GOT3 (cell line): Measurements from ENCODE around the gene APOH.

Experiments
- DNase-seq: peaks from one replicate; lab custom pipeline; 2025; ENCODE audit warnings: mixed read lengths; lab: John Stamatoyannopoulos, UW

APOH gene

DNA sequence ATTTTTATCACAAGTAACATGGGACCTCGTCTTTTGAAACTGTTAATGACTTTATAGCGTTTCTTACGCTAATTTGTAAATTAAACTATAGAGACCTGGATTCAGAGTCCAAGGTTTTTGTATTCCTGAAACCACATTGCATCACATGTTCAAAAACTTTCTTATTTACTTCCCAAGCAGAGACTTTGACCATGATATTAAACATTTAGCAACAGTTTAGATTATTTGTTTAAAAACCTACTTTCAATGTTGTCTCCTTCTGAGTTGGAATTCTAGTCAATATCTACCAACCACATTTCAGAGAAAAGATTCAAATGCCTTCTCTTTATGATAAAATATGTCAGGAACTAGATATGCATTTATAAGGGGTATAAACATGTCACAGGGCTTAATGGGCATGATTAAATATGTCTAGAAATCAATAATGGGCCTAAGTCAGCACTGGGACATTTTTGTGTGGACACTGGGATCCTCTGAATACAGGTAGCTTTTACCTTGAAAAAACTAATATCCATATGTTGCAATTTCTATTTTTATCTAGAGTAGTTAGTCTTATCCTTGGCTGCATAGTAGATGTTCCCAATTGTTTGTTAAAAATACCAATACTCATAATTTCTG, 6.3 kb upstream of the APOH start:
- no peak for DNase-seq

DNA sequence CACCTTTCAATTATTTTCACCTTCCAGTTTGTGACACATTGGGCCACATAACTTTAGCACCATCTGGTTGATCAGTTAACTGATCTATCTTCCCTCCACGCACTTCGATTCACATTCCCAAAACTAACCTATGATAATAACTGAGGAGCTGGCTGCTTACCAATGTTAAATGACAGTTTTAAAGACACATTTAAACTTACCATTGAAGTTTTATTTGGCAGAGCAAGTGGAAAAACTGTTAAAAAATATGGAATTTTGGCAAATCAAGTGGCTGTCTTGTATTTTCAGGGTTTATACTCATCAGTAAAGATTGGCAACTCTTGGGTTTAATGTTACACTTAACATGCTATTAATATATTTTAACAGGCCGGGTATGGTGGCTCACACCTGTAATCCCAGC, 5.4 kb upstream of the APOH start:
- DNase-seq = no peak

DNA sequence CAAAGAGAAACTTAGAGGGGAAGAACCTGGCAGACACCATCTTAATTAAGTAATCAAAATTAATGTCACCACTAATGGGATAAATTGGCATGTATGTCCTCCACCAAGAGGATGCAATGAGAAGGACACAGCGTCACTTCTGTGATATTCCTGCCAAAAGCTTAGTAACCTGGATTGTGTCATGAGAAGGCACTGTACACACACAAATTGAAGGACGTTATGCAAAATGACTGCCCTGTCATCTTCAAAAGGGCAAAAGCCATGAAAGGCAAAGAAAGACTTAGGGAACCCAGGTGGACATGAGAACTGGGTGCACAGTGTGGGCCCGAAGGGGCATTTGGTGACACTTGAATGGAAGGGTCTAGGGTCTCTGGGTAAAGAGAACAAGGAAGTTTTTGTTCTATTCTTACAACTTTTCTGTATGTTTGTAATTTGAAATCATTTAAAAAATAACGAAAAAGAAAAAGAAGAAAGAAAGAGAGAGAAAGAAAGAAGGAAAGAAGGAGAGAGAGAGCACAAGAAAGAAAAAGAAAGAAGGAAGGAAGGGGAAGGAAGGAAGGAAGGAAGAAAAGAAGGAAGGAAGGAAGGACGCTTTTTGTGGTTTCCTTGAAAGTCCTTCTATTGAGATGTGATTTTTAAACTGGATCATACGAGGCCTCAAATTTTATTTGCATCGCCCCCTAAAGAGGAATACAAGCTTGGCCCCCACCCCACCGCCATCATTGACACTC, 4.0 kb upstream of the APOH start:
- DNase-seq = no peak

DNA sequence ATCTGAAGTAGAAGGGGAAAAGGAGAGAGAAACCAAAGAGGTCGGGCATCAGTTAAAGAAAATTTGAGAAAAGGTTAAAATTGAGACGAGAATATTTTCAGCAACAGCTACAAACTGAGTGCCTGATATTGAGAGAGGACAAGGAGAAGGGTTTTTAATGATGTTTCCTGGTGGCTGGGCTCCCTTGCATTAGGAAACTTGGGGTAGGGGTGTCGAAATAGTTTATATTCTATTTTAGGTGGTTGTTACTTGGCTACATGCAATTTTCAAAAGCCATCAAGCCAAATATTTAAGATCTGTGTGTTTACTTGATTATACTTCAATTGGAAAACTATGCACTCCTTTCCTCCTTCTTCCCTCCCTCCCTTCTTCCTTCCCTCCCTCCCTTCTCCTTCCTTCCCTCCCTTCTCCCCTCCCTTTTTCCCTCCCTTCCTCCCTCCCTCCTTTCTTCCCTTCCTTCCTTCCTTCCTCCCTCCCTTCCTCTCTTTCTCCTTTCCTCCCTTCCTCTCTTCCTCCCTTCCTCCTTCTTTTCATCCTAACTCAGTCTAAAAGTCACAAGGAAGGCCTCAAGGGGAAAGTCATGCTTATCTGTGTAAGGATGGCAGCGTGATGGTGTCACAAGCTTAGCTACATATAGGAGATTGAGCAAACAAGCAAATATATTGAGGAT, 1.8 kb upstream of the APOH start:
- DNase-seq = no peak

DNA sequence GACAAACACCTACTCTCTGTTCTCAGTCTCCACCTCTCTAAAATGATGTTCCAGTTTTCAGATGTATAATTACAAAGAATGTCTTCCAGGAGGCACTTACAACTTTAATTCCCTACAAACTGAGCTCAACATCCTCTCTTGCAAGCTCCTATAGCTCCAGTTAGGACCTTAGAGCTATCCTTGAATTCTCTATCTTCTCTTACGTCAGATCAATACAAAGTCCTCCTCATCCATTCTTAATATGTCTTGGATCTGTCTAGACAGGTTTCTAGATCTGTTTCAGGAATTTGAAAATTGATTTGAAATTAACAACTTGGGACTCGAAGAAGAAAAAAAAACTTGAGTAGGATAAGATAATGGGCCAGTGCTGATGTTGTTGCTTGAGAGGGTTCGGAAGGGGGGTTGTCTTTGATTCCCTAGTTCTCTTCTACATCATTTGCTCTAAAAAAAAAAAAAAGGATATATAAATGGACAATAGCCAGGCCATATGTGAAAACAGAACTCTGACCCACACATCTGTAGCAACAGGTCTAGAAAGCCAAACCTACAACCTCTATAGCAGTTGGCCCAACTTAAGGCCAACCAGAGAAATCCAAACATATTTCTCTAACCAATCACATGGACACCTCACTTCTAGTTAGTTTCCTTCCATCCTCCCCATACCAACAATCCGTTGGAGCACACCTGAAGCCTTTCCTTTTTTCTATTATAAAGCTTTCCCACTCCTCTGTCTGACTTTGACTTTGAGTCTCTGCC, 746 bp upstream of the APOH start:
- DNase-seq = no peak

DNA sequence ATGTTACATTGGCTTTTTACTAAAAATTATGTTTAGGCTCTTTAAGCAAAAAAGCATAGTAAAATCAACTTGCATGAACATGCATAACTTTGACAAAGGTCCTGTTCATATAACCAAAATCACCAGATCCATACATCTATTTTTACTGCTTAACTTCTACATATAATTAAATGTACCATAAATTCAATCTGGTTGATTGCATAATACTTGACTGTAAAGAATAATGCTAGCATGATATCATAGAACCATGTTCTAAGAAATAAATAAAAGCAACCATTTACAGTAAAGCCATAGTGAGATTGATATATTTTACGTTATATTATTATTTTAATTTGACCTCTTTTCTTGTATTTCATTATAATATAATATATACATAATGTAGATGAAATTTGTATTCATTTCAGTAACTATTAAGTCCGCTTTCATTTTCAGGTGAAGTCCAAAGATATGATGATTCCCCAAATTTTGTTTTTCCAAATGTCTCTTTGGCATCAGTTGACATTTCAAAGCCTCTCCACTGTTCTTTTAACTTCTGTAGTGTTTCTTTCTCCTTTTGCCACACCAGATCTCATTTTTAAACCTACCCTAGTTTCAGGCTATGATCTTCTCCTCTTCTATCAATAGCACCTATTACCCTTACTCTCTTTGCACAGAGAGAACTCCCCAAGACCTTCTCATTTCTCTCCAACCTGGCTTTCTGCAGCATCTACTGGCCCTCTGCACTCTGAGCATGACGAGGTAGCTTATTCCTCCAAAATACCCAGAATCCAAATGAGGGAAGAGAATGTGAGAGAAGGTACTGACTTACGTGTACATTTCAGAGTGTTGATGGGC, 1.8 kb downstream of the APOH start:
- DNase-seq = no peak

DNA sequence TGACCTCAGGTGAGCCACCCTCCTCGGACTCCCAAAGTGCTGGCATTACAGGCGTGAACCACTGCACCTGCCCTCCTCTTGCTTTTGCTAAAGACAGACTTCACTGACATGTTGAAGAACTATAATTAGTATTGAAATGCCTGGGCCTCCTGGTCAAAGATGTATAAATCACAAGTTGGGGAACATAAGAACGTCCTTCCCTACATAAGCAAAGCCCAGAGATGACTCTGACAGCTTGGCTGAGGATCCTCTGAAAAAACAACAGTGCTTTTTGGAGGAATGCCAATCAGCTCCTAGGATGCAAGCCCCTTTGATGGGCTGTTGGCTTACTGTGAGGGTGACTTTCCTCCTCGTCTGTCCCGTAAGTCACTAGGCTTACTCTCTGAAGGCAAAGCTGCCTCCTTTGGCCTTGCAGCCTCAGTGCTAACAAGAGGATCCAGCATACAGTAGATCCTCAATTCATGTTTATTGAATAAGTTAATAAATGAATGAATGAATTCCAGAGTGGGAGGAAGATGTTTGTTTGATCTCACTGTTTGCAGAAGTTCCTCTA, 6.3 kb downstream of the APOH start:
- DNase-seq = no peak

DNA sequence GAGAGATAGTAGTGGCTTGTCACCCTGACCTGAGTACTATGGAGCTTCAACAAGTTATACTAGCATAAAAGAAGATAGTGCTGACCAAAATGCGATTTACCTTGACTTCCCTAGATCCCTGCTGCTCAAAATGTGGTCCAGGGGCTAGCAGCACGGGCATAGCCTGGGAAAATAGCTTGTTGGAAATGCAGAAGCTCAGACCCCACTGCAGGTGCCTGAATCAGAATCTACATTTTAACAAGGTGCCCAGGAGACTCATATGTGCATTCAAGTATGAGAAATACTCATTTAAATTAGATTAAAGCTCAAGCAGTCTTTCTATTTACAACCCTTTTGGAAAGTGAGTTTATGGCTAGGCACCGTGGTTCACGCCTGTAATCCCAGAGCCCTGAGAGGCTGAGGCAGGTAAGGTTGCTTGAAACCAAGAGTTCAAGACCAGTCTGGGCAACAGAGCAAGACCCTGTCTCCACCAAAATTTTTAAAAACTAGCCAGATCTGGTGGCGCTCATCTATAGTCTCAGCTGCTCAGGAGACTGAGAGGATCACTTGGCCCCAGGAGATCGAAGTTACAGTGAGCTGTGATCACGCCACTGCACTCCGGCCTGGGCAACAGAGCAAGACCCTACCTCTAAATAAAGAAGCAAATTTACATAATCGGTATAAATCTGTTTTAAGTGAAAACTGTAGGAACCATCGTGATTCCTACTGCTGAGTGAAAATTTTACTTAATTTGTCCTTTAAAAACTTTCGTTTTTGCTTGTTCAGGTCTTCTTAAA, 7.3 kb downstream of the APOH start:
- no peak for DNase-seq

DNA sequence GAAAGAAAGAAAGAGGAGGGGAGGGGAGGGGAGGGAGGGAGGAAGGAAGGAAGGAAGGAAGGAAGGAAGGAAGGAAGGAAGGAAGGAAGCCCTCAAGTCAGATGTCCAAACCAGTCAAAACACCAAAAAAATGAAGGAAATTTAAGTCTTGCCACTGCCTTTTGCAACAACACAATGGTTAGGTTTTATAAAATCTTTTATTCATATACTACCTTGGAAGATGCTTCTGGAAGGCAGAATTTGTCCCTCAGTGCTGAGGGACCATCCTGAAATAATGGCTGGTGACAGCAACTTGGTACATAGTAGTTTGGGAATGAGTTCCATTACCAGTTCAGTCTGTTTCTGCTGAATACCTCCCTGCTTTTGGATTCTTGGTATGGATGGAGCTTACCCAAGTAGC, 7.9 kb downstream of the APOH start:
- no peak for DNase-seq

DNA sequence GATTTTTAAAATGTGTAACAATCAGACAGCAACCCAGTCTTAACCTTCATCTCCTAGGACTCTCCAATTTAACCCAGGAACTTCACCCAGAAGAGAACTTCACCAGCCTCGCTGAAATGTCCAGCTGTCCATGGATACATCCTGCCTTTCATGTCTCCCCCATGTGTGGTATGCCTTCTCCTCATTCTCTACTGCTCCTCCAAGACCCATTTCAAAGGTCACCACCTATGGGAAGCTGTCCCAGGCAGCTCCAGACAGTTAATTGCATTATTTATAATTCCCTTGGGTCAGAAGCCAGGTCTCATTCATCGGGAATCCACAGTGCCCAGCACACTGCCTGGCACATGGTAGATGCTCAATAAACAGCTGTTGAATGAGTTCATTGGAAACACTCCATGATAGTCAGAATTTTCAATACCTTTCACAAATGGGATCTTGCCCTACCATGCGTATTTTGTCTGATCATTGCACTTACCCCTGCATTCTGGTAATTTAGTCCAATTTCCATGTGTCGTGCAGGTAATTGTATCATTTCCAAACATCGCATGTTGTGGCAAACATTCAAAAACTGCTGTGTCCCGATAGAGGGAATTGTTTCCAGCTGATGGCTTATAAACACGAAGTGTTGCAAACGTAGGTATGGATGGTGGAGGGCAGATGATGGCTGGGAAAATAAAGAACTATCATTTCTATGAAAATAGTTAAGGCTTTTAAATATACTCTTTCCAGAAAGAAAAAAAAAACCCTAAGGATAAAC, 9.0 kb downstream of the APOH start:
- DNase-seq = no peak

DNA sequence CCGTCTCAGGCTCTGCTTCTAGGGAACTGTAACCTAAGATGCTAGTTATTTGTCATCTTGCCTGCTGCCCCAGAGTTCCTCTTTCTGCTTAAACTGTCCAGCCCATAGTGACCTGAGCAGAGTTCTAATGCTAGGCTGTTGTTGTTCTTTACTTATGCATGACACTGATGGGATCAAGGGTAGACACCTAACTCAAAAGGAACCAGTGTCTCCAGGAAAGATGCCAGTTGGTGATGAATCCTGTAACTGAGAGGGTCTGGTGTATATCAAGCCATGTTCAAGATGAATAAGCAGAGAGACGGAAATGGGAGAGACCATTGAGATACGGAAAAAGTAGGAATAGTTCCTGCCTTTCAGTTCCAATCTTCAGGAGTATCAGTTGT, 13.7 kb downstream of the APOH start:
- DNase-seq = no peak

DNA sequence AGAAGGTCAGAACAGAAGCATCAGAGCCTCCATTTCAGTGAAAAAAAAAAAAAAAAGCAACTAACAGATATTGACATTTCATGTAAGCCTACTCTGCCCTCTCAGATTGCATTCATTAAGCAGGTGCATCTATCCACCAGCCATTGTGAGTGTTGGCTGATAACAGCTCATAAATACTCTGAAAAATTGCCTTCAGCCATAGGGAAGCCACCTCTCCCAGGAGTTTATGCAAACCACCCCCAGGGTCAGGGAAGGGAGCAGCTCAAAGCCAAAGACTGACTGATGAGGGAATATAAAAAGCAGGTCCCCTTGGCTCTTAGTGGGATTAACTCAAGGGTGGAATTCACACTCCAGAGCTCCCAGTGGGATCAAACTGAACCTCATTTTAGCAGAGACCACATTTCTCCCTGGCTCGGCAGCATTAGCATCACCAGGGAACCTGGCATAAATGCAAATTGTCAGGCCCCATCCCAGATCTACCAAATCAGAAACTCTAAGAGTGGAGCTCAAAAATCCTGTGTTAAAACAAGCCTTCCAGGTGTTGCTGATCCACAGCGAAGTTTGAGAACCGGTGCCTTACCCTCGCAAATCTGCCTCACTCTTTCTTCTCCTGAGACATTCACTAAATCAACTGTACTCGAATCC, 14.2 kb downstream of the APOH start:
- no peak for DNase-seq

DNA sequence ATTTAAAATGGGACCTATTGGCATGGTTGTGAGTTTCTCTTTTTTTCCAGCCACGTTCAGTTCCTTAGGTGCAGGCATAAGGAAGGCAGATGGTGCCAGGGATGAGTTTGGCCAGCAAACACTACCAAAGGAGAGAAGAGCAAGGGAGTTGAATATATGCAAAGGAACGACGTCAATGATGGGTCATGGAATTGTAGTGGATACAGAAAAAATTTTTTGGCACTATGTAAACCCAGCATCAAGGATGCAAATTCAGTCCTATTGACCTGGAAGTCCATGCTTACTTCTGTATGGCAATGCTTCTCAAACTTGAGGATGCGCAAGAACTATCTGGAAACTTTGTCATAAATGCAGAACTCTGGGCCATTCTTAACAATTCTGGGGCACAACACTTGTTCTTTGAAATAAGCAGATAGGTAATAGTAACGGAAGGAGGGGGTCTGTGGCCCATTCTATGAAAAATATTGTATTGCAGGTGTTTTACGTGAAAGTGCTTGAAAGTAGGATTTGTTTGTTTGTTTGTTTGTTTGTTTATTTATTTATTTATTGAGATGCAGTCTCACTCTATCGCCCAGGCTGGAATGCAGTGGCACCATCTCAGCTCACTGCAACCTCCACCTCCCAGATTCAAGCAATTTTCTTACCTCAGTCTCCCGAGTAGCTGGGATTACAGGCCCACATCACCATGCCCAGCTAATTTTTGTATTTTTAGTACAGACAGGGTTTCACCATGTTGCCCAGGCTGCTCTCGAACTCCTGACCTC, 18.0 kb downstream of the APOH start:
- DNase-seq = no peak

DNA sequence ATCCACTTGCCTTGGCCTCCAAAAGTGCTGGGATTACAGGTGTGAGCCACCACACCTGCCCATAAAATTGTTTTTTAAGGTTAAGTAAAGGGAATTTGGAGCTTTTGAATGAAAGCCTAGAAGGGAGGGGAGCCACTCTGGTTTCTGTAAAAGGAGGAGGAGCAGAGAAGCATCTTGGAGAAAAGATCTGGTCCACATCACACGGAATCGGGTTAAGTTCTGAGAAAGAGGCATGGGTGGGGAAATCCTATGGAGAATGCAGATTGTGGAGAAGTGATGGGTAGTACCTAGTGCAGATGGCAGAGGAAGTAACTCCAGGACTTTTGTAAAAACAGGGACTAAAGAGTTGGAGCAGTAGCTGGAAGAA, 19.0 kb downstream of the APOH start:
- DNase-seq = no peak

DNA sequence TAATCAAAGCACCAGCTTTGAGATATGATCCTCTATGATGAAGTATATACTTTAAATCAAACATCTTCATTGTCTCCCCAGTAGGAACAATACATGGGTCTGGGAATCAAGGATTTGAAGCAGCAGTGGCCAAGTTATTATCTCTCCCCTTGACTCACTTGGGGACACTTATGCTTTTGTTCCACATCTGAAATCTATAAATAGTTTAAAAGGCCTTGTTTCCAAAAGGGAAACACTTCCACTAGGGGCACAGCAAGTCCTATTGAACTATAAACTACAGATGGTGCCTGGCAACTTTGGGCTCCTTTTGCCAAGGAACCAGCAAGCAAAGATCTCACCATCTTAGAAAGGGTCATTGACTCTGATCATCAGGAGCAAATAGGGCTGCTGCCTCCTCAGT, 21.3 kb downstream of the APOH start:
- no peak for DNase-seq

DNA sequence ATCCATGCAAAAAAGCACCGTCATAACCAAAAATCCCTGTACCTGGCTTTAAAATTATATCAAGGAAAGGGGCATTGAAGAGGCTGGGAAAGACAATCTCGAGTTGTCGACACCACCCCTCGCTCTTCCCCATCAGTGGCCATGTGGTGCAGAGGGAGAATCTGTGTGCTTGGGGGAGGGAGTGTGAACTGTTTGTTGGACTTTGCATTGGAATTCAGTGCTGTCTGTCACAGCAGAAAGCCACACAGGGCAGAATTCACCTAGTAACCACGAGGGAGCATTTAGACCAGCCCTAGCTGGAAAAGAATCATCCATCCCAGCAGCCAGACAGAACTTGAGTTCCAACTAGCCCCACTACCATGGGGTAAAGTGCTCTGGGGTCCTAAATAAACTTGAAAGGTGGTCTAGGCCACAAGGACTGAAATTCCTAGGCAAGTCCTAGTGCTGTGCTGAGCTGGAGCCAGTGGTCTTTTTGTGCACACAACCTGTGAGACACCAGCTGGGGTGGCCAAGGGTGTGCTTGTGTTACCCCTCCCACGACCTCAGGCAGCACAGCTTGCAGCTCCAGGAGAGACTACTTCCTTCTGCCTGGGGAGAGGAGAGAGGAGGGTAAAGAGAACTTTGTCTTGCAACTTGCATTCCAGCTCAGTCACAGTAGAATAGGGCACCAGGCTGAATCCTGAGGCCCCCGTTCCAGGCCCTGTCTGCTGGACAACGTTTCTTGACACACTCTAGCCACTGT, 25.8 kb downstream of the APOH start:
- DNase-seq = no peak

DNA sequence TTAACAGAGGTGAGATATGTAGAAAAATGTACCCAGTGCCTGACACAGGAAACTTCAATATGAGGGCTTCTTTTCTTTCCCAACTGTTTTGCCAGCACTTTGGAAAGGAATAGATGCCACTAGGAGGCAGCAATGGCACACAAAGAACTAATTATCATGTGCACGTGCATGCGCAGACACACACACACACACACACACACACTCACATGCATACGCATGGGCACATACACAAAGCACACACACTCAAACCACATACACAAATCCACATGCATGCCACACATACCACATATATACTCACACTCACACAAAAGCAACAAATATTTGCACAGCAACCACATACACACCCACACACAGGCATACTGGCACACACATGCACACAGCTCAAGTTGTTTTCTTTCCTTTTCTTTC, 28.5 kb downstream of the APOH start:
- DNase-seq = no peak

DNA sequence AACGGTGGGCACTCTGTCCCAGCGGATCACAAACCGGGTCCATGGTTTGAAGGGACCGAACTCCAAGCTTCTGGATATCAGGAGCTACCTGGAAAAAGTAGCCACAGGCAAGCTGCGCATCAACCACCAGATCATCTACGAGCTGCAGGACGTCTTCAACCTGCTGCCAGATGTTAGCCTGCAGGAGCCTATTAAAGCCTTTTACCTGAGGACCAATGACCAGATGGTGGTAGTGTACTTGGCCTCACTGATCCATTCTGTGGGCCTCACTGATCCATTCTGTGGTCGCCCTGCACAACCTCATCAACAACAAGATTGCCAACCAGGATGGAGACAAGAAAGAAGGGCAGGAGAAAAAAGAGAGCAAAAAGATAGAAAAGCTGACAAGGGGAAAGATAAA, 31.0 kb downstream of the APOH start:
- no peak for DNase-seq
